Aorta (tissue), 5 donors: Measurements from ENCODE around the gene INHBB. TPM values are rescaled to one million over a fixed set of nuclear protein-coding genes. Genes with fewer than 3 reads are reported as not detected.

Source experiments
- ATAC-seq: fragments of 200-7000 bp; cut with Tn5 transposase; one replicate; pipeline ENCODE4 v1.9.1; 2022; ENCODE audit warnings: moderate library complexity; ENCODE audit not compliant: low FRiP score
- DNase-seq, 2 donors: peaks; one replicate each; pipeline ENCODE4 v3.0.0-alpha.2; 2020
- H3K27ac ChIP-seq, 2 donors: one replicate each; pipeline ENCODE4 v1.5.1; 2013; ENCODE audit warnings: low read length in 2 of 2, mild to moderate bottlenecking in 2 of 2, moderate library complexity in 2 of 2, control low read depth in 1 of 2, inconsistent platforms in 1 of 2, low read depth in 1 of 2
- H3K27me3 ChIP-seq, 2 donors: one replicate each; pipeline ENCODE4 v1.6.1; 2013; ENCODE audit warnings: control low read depth in 1 of 2, low read length in 1 of 2, mild to moderate bottlenecking in 1 of 2, moderate library complexity in 1 of 2; ENCODE audit not compliant: insufficient read depth in 2 of 2, control insufficient read depth in 1 of 2
- H3K36me3 ChIP-seq, 2 donors: one replicate each; pipeline ENCODE4 v1.6.1; 2013; ENCODE audit warnings: control low read depth in 1 of 2, low read length in 1 of 2, mild to moderate bottlenecking in 1 of 2; ENCODE audit not compliant: insufficient read depth in 2 of 2, control insufficient read depth in 1 of 2
- H3K4me1 ChIP-seq, 2 donors: one replicate each; pipeline ENCODE4 v1.6.1; 2013; ENCODE audit warnings: low read length in 2 of 2, control low read depth in 1 of 2, mild to moderate bottlenecking in 1 of 2, moderate library complexity in 1 of 2; ENCODE audit not compliant: insufficient read depth in 2 of 2, control insufficient read depth in 1 of 2
- H3K4me3 ChIP-seq, 2 donors: one replicate each; pipeline ENCODE4 v1.5.1; 2013; ENCODE audit warnings: low read length in 2 of 2, control low read depth in 1 of 2, mild to moderate bottlenecking in 1 of 2
- H3K9me3 ChIP-seq: one replicate; pipeline ENCODE4 v1.6.1; 2013; ENCODE audit warnings: mild to moderate bottlenecking, low read length; ENCODE audit not compliant: control insufficient read depth
- WGBS, 2 donors: extraction: QIAGEN DNeasy Blood & Tissue Kit; methylation state at CpG; one replicate each; pipeline ENCODE4 v1.1.7; 2013; 5-methylcytosine and 5-hydroxymethylcytosine counted together
- intact Hi-C, 2 donors: fragments of 100-400 bp; cut with DNase I; formaldehyde crosslinking; loops; one replicate each; pipeline versions ENCODE4 v1.14.2 to v1.15.0; 2022
- polyA plus RNA-seq, 2 donors: library from polyadenylated mRNA; stranded (reverse); fragments of 200-250 nt; gene quantifications; one replicate each; pipeline ENCODE4 v1.2.3, GENCODE V29; 2013
- total RNA-seq, 2 donors: library from RNA; stranded (reverse); fragmentation: NEBNext Ultra II Directional; extraction: Animal tissue kit (Norgen Biotek cat#: 25700); gene quantifications; one replicate each; pipeline ENCODE4 v1.2.1, GENCODE V29; 2021
- donor health status: healthy with polysubstance abuse.
- donor health status: Bipolar disorder and iron deficiency.
- donor health status: DM: no; HTN: no; CAD: no.
- donor health status: DM: no; HTN: no; CAD: no.
- donor health status: DM: yes; HTN: yes; CAD: no.

Gene INHBB
- total and polyA plus RNA-seq, 4 donors, result 0.43 to 21.9 (median 9.9) TPM

- intact Hi-C loops, result no loop called here
- Histone ChIP-seq H3K36me3 (no peaks in the 10 kb centered on the region), H3K4me3 (no peak overlapping the region), H3K27ac (no peak overlapping the region), H3K9me3 (no peaks in the 10 kb centered on the region), H3K4me1 (no peaks in the 10 kb centered on the region), H3K27me3 (no peaks in the 10 kb centered on the region)
- WGBS, 2 donors, result 96 to 97% methylated on average over 7 of the region's 7 CpGs
- ATAC-seq (no peak), DNase-seq (no peak)
These were observed 21.0 kb upstream of the INHBB start for GRCh38 chr2:120324933-120325332.

DNA sequence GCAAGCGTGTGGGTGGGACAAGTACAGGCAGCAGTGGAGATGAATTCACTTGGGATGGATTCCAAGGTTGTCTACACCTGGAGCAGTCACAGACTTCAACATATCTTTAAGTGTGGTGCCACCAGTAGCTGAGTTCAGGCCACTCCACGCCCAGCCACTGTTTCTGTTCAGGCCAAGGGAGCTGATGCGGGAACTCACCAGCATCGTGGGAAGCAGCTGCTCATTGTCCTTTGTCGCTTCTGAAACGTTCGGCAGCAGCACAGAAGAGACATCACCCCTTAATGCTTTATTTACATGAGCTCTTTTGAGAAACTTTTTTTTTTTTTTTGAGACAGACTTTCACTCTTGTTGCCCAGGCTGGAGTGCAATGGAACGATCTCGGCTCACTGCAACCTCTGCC, 19.9 kb upstream of the INHBB start:
- ATAC-seq, result no peak
- no peak for DNase-seq
- no peaks in the 10 kb centered on the region for H3K27me3 ChIP-seq
- H3K4me1 ChIP-seq, result no peaks in the 10 kb centered on the region
- intact Hi-C loops, result no loop called here
- no peak overlapping the region for H3K4me3 ChIP-seq
- no peaks in the 10 kb centered on the region for H3K36me3 ChIP-seq
- 92 to 94% methylated on average over 9 of the region's 9 CpGs for WGBS, 2 donors
- no peaks in the 10 kb centered on the region for H3K9me3 ChIP-seq
- H3K27ac ChIP-seq, result no peak overlapping the region

DNA sequence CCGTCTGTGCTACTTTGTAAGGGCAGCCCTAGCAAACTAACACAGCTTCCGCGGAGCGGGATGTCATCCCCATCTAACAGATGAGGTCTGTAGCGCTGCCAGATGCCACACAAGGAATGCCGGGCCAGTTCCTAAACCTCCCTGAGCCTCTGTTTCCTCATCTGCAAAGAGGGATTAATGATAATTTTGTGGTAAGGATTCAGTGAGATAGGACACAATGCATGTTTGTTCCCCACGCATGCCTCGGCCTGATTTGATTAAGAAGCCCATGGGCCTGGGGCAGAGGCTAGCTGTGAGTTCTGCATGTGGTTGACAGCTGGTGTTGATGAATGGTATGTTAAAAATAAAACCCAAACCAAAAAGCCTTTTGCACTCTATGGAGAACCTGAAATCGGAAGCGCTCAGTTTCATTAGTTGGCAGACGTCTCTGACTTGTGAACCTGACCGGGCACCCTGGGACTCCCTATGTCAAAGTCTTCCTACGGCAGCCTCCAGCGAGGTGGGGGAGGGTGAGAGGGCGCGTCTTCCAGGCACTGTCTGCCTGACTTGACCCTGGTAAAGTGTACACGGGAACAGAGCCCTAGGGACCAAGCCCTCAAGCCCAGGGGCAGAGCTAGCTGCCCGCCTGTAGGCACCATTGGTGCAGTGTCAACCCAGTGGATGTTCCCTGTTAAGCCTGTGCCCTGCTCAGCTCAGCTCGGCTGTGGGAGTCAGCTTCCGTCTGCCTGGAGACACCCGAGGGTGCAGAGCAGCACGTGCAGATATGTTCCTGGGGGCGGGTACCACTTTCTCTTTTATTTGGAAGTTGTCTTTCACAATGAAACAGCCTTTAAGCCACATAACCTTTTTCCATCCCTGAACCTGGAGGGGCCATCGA, 14.8 kb upstream of the INHBB start:
- Histone ChIP-seq H3K4me3 (no peak overlapping the region), H3K4me1 (no peaks in the 10 kb centered on the region), H3K36me3 (no peaks in the 10 kb centered on the region), H3K27ac (no peak overlapping the region), H3K9me3 (no peaks in the 10 kb centered on the region), H3K27me3 (no peaks in the 10 kb centered on the region)
- DNase-seq (no peak), ATAC-seq (no peak)
- WGBS, 2 donors, result 70 to 71% methylated on average over 24 of the region's 24 CpGs
- intact Hi-C loops, result no loop called here

DNA sequence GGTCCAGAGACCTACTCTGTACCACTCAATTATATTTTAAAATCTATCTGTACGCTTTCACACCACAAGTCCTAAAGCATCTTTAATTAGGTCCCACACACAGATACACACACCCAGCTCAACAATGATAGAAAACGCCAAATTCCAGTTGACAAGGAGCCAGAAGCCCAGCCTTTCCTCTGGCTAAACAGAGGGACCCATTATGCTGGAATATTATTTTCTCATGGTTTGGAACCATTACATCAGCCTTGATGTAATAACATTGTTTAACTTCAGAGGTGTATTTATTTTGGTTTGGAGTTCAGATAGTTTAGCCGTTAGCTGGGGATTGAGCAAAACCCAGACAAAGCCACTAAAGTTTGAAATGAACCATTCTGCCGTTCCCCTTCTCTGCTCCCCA, 14.0 kb upstream of the INHBB start:
- no peaks in the 10 kb centered on the region for H3K9me3 ChIP-seq
- no peak for ATAC-seq
- no peaks in the 10 kb centered on the region for H3K27me3 ChIP-seq
- no peak for DNase-seq
- H3K4me3 ChIP-seq, result no peak overlapping the region
- no peaks in the 10 kb centered on the region for H3K4me1 ChIP-seq
- no peak overlapping the region for H3K27ac ChIP-seq
- no peaks in the 10 kb centered on the region for H3K36me3 ChIP-seq
- WGBS, 2 donors, result 44 to 47% methylated on average over 4 of the region's 4 CpGs
- intact Hi-C loops, result no loop called here

- no peaks in the 10 kb centered on the region for H3K27me3 ChIP-seq
- H3K36me3 ChIP-seq, result no peaks in the 10 kb centered on the region
- H3K4me1 ChIP-seq, result no peaks in the 10 kb centered on the region
- DNase-seq (no peak), ATAC-seq (no peak)
- 92 to 98% methylated on average over 6 of the region's 6 CpGs for WGBS, 2 donors
- H3K4me3 ChIP-seq, result no peak overlapping the region
- intact Hi-C loops, result no loop called here
- H3K9me3 ChIP-seq, result no peaks in the 10 kb centered on the region
- no peak overlapping the region for H3K27ac ChIP-seq
These were observed 13.6 kb upstream of the INHBB start for GRCh38 chr2:120332384-120332783.

- ATAC-seq (no peak), DNase-seq (no peak)
- Histone ChIP-seq H3K27ac (no peak overlapping the region), H3K36me3 (no peaks in the 10 kb centered on the region), H3K4me1 (no peaks in the 10 kb centered on the region), H3K4me3 (no peak overlapping the region), H3K27me3 (no peaks in the 10 kb centered on the region), H3K9me3 (no peaks in the 10 kb centered on the region)
- intact Hi-C loops, result no loop called here
- 93 to 95% methylated on average over 1 of the region's 1 CpG for WGBS, 2 donors
These were observed 11.9 kb upstream of the INHBB start for GRCh38 chr2:120334068-120334467.

DNA sequence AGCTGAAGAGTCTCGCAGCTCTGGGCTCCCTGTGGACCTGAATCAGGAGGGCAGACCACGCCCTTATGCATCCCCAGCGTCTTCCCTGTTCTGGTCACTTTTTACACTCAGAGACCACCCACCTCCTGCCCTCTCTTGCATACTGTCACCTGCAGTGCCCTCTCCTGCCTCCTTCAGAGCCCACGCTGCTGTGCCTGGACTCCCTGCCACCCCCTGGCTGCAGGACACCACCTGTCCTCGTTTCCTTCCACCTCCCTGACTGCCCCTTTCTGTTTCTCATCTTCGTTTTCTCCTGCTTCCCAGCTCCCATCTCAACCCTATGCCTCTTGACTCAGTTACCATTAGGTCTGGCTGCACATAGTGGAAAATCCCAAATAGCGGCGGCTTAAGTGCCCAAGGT, 9.2 kb upstream of the INHBB start:
- WGBS, 2 donors, result 92 to 94% methylated on average over 8 of the region's 8 CpGs
- Histone ChIP-seq H3K4me1 (no peaks in the 10 kb centered on the region), H3K27me3 (no peaks in the 10 kb centered on the region), H3K4me3 (no peak overlapping the region), H3K27ac (no peak overlapping the region), H3K36me3 (no peaks in the 10 kb centered on the region), H3K9me3 (no peaks in the 10 kb centered on the region)
- no peak for DNase-seq
- ATAC-seq, result no peak
- intact Hi-C loops, result no loop called here

DNA sequence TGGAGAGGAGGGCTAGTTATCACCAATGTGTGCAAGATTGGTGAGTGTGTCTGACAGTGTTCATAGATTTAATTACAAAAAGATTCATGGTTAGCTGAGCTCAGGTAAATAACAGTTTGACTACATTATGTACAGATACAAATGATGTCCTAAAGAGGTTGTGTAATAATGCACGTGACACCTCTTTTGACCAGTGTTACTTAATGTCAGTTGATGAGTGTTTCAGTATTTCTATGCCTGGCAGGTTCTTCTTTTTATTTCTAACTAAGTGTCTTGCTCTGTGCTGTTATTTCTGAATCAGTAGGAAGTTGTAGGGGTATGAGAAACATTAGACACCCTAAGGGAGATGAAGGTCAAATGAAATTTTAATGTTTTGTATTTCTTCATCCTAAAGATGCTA, 7.9 kb upstream of the INHBB start:
- ATAC-seq, result no peak
- DNase-seq, result no peak
- Histone ChIP-seq H3K27ac (no peak overlapping the region), H3K4me1 (no peaks in the 10 kb centered on the region), H3K27me3 (no peaks in the 10 kb centered on the region), H3K36me3 (no peaks in the 10 kb centered on the region), H3K9me3 (no peaks in the 10 kb centered on the region), H3K4me3 (no peak overlapping the region)
- WGBS, 2 donors, result 88 to 95% methylated on average over 1 of the region's 1 CpG
- intact Hi-C loops, result no loop called here

GRCh38 chr2:120341977-120342376, 4.0 kb upstream of the INHBB start:
- intact Hi-C loops, result loop anchor here (10.0 kb wide), 4 partner anchors 103 to 743 kb away; no protein-coding TSS in a partner anchor
- no peak overlapping the region for H3K4me3 ChIP-seq
- no peaks in the 10 kb centered on the region for H3K27me3 ChIP-seq
- DNase-seq (no peak), ATAC-seq (no peak)
- H3K36me3 ChIP-seq, result no peaks in the 10 kb centered on the region
- WGBS, 2 donors, result 66 to 74% methylated on average over 7 of the region's 7 CpGs
- H3K27ac ChIP-seq, result no peak overlapping the region
- H3K4me1 ChIP-seq, result no peaks in the 10 kb centered on the region
- no peaks in the 10 kb centered on the region for H3K9me3 ChIP-seq
